ENCODE measurements around the gene WIPF1. TPM values are rescaled to one million over a fixed set of nuclear protein-coding genes. Genes with fewer than 3 reads are reported as not detected.
A peak's percentile ranks its signal among the peaks of the same experiment; 100 is the strongest.

WIPF1 gene
- total and polyA plus RNA-seq, 10 donors, result 74.9 to 265 (median 175) TPM

DNA sequence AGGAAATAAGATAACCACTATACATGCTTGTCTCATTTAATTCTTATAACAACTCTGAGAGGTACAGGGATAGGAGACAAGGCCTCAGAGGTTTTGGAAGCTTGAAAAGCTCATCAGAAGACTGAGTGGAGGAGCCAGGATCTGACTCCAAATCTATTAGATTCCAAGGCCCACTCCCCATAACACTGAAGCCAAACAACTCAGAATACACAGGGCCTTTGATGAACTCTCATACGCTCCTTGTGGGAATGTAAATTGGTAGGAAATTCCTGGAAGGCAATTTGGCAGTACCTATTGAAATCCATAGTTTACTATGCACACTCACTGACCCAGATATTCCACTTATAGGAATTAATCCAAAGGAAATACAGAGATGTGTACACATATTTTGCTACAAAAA, 27.9 kb downstream of the WIPF1 start:
- DNase-seq, result no peak
- H3K36me3 ChIP-seq, result peaks cover 5 to 100% (median 91%) of the 10 kb centered on the region in 6 donors
- TF ChIP-seq POLR2A (IDR thresholded peaks at IDR 0.05), result no peak
- no peak for TF ChIP-seq POLR2AphosphoS5 (IDR thresholded peaks at IDR 0.05)
- TF ChIP-seq, protein P1, sequence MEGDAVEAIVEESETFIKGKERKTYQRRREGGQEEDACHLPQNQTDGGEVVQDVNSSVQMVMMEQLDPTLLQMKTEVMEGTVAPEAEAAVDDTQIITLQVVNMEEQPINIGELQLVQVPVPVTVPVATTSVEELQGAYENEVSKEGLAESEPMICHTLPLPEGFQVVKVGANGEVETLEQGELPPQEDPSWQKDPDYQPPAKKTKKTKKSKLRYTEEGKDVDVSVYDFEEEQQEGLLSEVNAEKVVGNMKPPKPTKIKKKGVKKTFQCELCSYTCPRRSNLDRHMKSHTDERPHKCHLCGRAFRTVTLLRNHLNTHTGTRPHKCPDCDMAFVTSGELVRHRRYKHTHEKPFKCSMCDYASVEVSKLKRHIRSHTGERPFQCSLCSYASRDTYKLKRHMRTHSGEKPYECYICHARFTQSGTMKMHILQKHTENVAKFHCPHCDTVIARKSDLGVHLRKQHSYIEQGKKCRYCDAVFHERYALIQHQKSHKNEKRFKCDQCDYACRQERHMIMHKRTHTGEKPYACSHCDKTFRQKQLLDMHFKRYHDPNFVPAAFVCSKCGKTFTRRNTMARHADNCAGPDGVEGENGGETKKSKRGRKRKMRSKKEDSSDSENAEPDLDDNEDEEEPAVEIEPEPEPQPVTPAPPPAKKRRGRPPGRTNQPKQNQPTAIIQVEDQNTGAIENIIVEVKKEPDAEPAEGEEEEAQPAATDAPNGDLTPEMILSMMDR (IDR thresholded peaks at IDR 0.05 in 8 of 11, conservative IDR thresholded peaks at IDR 0.05 in 3 of 11), result no peak
- intact Hi-C loops (cut with DNase I; ENCODE audit: low total_unique reads), result no loop called here
- no peaks in the 10 kb centered on the region for H3K9me3 ChIP-seq
- H3K4me3 ChIP-seq, result no peak overlapping the region
- H3K4me1 ChIP-seq, result peaks cover 0 to 73% (median 40%) of the 10 kb centered on the region in 6 donors
- H3K27ac ChIP-seq, result peak overlapping the region in 3 of 8 donors; percentile 4 to 84 (median 31)
- 0 to 100% (median 0%) methylated on average over 1 of the region's 1 CpG for whole genome bisulfite sequencing, 5 donors
- no peaks in the 10 kb centered on the region for H3K27me3 ChIP-seq (replicated peaks in 1 of 7)

DNA sequence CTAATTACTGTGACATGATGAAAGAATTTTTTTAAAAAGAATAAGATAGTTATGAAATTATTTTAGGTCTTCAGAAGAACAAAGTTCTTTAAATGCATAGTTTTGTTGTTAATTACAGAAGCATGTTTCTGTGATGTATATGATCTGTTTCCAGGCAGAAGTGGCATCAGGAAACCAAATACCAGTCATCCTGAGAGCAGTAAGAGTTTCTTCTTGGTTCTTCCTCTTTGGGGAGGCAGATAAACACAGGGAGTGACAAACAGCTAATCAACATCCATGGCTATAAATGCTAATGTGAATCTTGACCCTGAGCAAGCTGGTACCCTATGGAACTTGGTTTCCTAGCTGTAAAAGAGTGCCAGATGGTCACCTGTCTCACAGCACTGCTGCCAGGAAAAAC, 29.2 kb downstream of the WIPF1 start:
- H3K27me3 ChIP-seq (replicated peaks in 1 of 7), result no peaks in the 10 kb centered on the region
- no peak overlapping the region for H3K4me3 ChIP-seq
- peaks cover 5 to 100% (median 90%) of the 10 kb centered on the region in 6 donors for H3K36me3 ChIP-seq

DNA sequence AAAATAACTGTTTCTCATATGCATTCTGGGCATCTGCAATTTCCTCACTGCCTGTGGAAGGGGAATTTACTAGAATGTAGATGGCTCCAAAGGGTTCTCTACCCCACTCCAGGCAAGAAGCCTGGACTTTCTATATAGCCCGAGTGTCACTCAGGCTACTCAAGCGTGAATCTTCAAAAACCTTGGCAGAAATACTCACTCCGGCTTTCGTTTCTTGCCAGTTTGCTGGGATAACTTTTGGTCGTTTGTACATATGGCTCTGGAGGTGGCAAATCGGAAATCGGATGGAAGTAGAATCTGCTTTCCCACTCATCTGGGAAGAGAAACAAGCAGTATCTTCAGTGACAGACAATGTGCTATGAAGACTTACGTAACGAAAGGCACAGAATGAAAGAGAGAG, 30.7 kb downstream of the WIPF1 start:
- Histone ChIP-seq H3K9me3 (no peaks in the 10 kb centered on the region), H3K27me3 (replicated peaks in 1 of 7) (no peaks in the 10 kb centered on the region), H3K36me3 (peaks cover 5 to 100% (median 93%) of the 10 kb centered on the region in 6 donors), H3K4me1 (peaks cover 0 to 45% (median 19%) of the 10 kb centered on the region in 6 donors), H3K27ac (no peak overlapping the region), H3K4me3 (no peak overlapping the region)
- DNase-seq, result no peak
- TF ChIP-seq POLR2AphosphoS5 (IDR thresholded peaks at IDR 0.05) (no peak), POLR2A (IDR thresholded peaks at IDR 0.05) (no peak)
- TF ChIP-seq, protein P1 (IDR thresholded peaks at IDR 0.05 in 8 of 11, conservative IDR thresholded peaks at IDR 0.05 in 3 of 11), result no peak
- intact Hi-C loops (cut with DNase I; ENCODE audit: low total_unique reads), result no loop called here
- WGBS, 5 donors, result 94 to 97% (median 96%) methylated on average over 9 of the region's 9 CpGs

More for the DNA sequence above, 29.2 kb downstream of the WIPF1 start:
- Histone ChIP-seq H3K9me3 (no peaks in the 10 kb centered on the region), H3K4me1 (peaks cover 0 to 60% (median 29%) of the 10 kb centered on the region in 6 donors), H3K27ac (peak overlapping the region in 4 of 8 donors; percentile 31 to 84 (median 46))
- DNase-seq, result no peak
- TF ChIP-seq, protein P1 (IDR thresholded peaks at IDR 0.05 in 8 of 11, conservative IDR thresholded peaks at IDR 0.05 in 3 of 11), result no peak
- TF ChIP-seq POLR2AphosphoS5 (IDR thresholded peaks at IDR 0.05), result peak in 1 of 3 donors; percentile 16
- TF ChIP-seq POLR2A (IDR thresholded peaks at IDR 0.05), result no peak
- intact Hi-C loops (cut with DNase I; ENCODE audit: low total_unique reads), result no loop called here

DNA sequence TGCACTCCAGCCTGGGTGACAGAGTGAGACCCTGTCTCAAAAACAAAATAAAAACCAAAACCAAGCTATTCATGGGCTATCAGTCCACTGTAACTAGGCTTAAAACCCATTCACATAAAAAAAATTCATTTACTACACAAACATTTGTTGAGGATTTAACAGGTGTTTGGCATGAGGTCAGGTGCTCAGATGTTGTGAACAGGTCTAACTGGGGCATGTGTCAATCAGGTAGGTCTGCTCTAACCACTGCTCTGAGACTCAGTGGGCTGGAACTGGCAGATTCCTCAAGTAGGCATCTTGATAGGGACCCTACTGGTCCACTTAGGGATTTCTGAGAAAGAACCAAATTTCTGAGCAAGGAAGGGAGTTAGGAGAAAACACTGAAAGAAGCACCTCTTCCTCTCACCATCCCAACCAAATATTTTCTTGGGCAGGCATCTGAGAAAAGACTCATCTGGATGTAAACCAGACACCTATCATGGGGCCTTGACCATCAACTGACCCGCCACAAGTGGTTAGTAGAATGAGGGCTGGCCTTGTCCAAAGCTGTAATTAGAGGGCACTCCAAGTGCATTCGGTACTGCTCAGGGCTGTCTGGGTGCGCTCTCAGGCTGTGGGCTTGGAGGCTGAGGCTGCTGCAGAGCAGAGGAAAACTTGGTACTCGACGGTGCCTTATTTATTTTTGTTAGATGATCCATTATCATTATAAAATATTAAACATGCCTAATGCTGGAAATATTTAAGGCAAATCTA, 33.9 kb downstream of the WIPF1 start:
- Histone ChIP-seq H3K27me3 (replicated peaks in 1 of 7) (no peaks in the 10 kb centered on the region), H3K9me3 (no peaks in the 10 kb centered on the region), H3K36me3 (peaks cover 5 to 100% (median 89%) of the 10 kb centered on the region in 6 donors), H3K4me1 (peaks cover 0 to 27% (median 5%) of the 10 kb centered on the region in 6 donors), H3K27ac (peak overlapping the region in 1 of 8 donors; percentile 10), H3K4me3 (no peak overlapping the region)
- intact Hi-C loops (cut with DNase I; ENCODE audit: low total_unique reads), result no loop called here
- DNase-seq, result no peak
- WGBS, 5 donors, result 89 to 96% (median 94%) methylated on average over 5 of the region's 5 CpGs
- TF ChIP-seq, protein P1 (IDR thresholded peaks at IDR 0.05 in 8 of 11, conservative IDR thresholded peaks at IDR 0.05 in 3 of 11), result no peak
- peak in 1 of 3 donors; percentile 29 for TF ChIP-seq POLR2AphosphoS5 (IDR thresholded peaks at IDR 0.05)
